DND-41 (cell line): ENCODE measurements around the gene C2CD3.

ENCODE experiments used
- ATAC-seq: fragments of 200-7000 bp; cut with Tn5 transposase; 3 replicates; pipeline ENCODE4 v1.9.1; 2021; ENCODE audit warnings: low read depth; ENCODE audit not compliant: insufficient read depth
- DNase-seq: peaks from one replicate; pipeline ENCODE4 v3.0.0-alpha.2; 2020
- H2AFZ ChIP-seq: 2 replicates; pipeline ENCODE4 v1.6.0; 2012; ENCODE audit warnings: low read depth, low read length
- H3K27ac ChIP-seq: 2 replicates; pipeline ENCODE4 v1.5.1; 2012; ENCODE audit warnings: low read length, inconsistent platforms
- H3K27me3 ChIP-seq: fragments of 200-600 bp; sonication (generic); 2 replicates; pipeline ENCODE4 v1.6.0; 2012; ENCODE audit warnings: low read length, mild to moderate bottlenecking, inconsistent platforms; ENCODE audit not compliant: insufficient read depth, poor library complexity
- H3K36me3 ChIP-seq: 2 replicates; pipeline ENCODE4 v1.5.1; 2012; ENCODE audit warnings: low read length, inconsistent platforms; ENCODE audit not compliant: insufficient read depth
- H3K4me1 ChIP-seq: 2 replicates; pipeline ENCODE4 v1.5.1; 2012; ENCODE audit warnings: mild to moderate bottlenecking, low read length; ENCODE audit not compliant: insufficient read depth
- H3K4me2 ChIP-seq: 2 replicates; pipeline ENCODE4 v1.6.0; 2012; ENCODE audit warnings: mild to moderate bottlenecking, moderate library complexity, low read length, inconsistent platforms; ENCODE audit not compliant: insufficient read depth
- H3K4me3 ChIP-seq, 2 experiments: fragments of 200-600 bp in 1 of 2; shearing (Covaris generic) in 1 of 2; 2 replicates each; pipeline ENCODE4 v1.5.1; 2012 to 2016; ENCODE audit warnings: inconsistent platforms in 2 of 2, low read length in 2 of 2, mild to moderate bottlenecking in 2 of 2, low read depth in 1 of 2, moderate library complexity in 1 of 2
- H3K79me2 ChIP-seq: 2 replicates; pipeline ENCODE4 v1.6.0; 2012; ENCODE audit warnings: low read length, inconsistent platforms; ENCODE audit not compliant: insufficient read depth
- H3K9ac ChIP-seq: 2 replicates; pipeline ENCODE4 v1.6.0; 2012; ENCODE audit warnings: low read depth, mild to moderate bottlenecking, inconsistent platforms, low read length, moderate library complexity
- H3K9me3 ChIP-seq: 2 replicates; pipeline ENCODE4 v1.5.1; 2012; ENCODE audit warnings: low read length, moderate library complexity, mild to moderate bottlenecking, inconsistent platforms; ENCODE audit not compliant: insufficient read depth, severe bottlenecking
- H4K20me1 ChIP-seq: 2 replicates; pipeline ENCODE4 v1.6.0; 2012; ENCODE audit warnings: low read length; ENCODE audit not compliant: insufficient read depth
- EZH2 ChIP-seq: IDR thresholded peaks from 3 replicates; pipeline ENCODE4 v1.6.1; 2012; ENCODE audit warnings: borderline replicate concordance, low read depth, mild to moderate bottlenecking, moderate library complexity, low read length, inconsistent platforms; ENCODE audit not compliant: severe bottlenecking
- TF ChIP-seq, protein P1 (sequence below): IDR thresholded peaks from 2 replicates; pipeline ENCODE4 v1.5.1; 2012; ENCODE audit warnings: borderline replicate concordance, low read length, moderate library complexity, mild to moderate bottlenecking; ENCODE audit not compliant: poor library complexity, severe bottlenecking; ENCODE audit errors: extremely low read depth

Gene C2CD3

GRCh38 chr11:74212533-74212932, 41.7 kb upstream of the C2CD3 start:
- no peak overlapping the region for H3K27ac ChIP-seq
- no peak overlapping the region for H2AFZ ChIP-seq
- no peaks in the 10 kb centered on the region for H4K20me1 ChIP-seq
- H3K9ac ChIP-seq = no peak overlapping the region
- H3K79me2 ChIP-seq = no peaks in the 10 kb centered on the region
- no peaks in the 10 kb centered on the region for H3K9me3 ChIP-seq
- H3K4me3 ChIP-seq = no peak overlapping the region
- H3K4me2 ChIP-seq = no peak overlapping the region
- no peaks in the 10 kb centered on the region for H3K27me3 ChIP-seq
- peaks cover 47% of the 10 kb centered on the region for H3K36me3 ChIP-seq
- ATAC-seq (no peak), DNase-seq (no peak)
- TF ChIP-seq, protein P1, sequence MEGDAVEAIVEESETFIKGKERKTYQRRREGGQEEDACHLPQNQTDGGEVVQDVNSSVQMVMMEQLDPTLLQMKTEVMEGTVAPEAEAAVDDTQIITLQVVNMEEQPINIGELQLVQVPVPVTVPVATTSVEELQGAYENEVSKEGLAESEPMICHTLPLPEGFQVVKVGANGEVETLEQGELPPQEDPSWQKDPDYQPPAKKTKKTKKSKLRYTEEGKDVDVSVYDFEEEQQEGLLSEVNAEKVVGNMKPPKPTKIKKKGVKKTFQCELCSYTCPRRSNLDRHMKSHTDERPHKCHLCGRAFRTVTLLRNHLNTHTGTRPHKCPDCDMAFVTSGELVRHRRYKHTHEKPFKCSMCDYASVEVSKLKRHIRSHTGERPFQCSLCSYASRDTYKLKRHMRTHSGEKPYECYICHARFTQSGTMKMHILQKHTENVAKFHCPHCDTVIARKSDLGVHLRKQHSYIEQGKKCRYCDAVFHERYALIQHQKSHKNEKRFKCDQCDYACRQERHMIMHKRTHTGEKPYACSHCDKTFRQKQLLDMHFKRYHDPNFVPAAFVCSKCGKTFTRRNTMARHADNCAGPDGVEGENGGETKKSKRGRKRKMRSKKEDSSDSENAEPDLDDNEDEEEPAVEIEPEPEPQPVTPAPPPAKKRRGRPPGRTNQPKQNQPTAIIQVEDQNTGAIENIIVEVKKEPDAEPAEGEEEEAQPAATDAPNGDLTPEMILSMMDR = no peak
- TF ChIP-seq EZH2 = no peak
- H3K4me1 ChIP-seq = no peaks in the 10 kb centered on the region

DNA sequence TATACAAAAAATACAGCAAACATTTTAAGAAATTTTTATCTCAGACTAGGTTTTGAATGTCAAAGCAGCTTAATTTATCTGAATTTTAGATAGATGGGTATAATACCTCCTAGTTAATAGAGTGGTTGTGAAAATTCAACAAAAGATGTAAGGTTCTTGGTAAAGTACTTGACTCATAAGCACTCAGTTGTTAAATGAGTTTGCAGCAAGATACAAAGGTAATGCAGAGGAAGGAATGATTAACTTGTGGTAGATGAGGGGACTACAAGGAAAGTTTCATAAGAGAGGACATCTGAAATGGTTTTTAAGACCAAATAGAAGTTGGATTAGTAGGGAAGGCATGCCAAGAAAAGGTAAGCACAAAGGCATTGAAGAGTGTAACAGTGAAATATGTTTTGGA, 37.7 kb upstream of the C2CD3 start:
- H3K27ac ChIP-seq = no peak overlapping the region
- DNase-seq (no peak), ATAC-seq (no peak)
- H3K4me3 ChIP-seq = no peak overlapping the region
- no peaks in the 10 kb centered on the region for H3K9me3 ChIP-seq
- H4K20me1 ChIP-seq = no peaks in the 10 kb centered on the region
- no peak overlapping the region for H3K9ac ChIP-seq
- no peak overlapping the region for H2AFZ ChIP-seq
- no peak for TF ChIP-seq EZH2
- TF ChIP-seq, protein P1 = no peak
- H3K4me1 ChIP-seq = no peaks in the 10 kb centered on the region
- H3K79me2 ChIP-seq = no peaks in the 10 kb centered on the region
- no peak overlapping the region for H3K4me2 ChIP-seq
- H3K36me3 ChIP-seq = peaks cover 72% of the 10 kb centered on the region
- H3K27me3 ChIP-seq = no peaks in the 10 kb centered on the region

DNA sequence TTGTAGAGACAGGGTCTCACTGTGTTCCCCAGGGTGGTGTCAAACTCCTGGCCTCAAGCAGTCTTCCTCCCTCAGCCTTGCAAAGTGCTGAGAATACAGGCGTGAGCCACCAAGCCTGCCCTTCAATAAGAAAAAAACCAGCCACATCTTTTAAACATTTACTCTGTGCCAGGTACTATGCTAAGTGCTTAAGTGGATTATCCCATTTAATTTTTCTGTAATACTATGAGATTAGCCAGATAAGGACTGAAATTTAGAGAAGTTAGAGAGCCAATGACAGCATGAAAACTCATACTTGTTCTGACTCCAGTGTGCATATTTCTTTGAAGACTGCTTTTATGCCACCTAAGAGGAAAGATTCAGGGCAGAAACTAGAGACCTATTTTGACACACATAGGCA, 35.9 kb upstream of the C2CD3 start:
- Histone ChIP-seq H2AFZ (no peak overlapping the region), H3K27me3 (no peaks in the 10 kb centered on the region), H3K27ac (no peak overlapping the region), H3K79me2 (no peaks in the 10 kb centered on the region; the same call in 1 of the 2 replicates), H3K9ac (no peak overlapping the region), H4K20me1 (no peaks in the 10 kb centered on the region), H3K9me3 (no peaks in the 10 kb centered on the region), H3K36me3 (peaks cover 55% of the 10 kb centered on the region), H3K4me2 (no peak overlapping the region), H3K4me1 (no peaks in the 10 kb centered on the region), H3K4me3 (no peak overlapping the region)
- TF ChIP-seq EZH2 = no peak
- TF ChIP-seq, protein P1 = no peak
- DNase-seq (no peak), ATAC-seq (no peak)

DNA sequence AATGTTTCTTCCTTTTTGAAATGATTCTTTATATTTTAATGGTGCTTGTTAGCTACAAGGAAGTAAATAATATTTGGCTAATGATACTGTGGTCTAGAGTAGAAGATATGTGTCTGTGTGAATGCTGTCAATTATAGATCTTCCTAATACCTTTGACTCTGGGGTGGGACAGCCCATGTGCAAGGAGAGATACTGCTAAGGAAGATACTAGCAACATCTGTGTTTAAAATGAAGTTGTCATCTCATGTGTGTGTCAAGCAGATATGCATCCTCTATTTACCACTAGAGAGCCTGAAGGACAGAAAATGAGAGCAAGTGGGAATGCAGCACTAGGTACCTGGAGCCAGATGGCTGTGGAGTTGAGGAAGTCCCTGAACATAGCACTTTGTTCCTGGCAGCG, 34.4 kb upstream of the C2CD3 start:
- Histone ChIP-seq H3K27ac (no peak overlapping the region), H3K27me3 (no peaks in the 10 kb centered on the region), H3K36me3 (peaks cover 50% of the 10 kb centered on the region), H3K9me3 (no peaks in the 10 kb centered on the region), H3K79me2 (no peaks in the 10 kb centered on the region; the same call in 1 of the 2 replicates), H4K20me1 (no peaks in the 10 kb centered on the region), H3K9ac (no peak overlapping the region), H3K4me2 (no peak overlapping the region), H2AFZ (no peak overlapping the region), H3K4me1 (no peaks in the 10 kb centered on the region), H3K4me3 (no peak overlapping the region)
- no peak for TF ChIP-seq EZH2
- TF ChIP-seq, protein P1 = no peak
- no peak for DNase-seq
- ATAC-seq = no peak
